A549 (cell line): Measurements from ENCODE around the gene RAB17. TPM values are rescaled to one million over a fixed set of nuclear protein-coding genes. Genes with fewer than 3 reads are reported as not detected.

ENCODE experiments used
- ATAC-seq, 2 experiments: fragments of 200-7000 bp in 1 of 2; fragments of >200 bp in 1 of 2; cut with Nextera tagmentation in 1 of 2; cut with Tn5 transposase in 1 of 2; 3 replicates each; pipeline versions ENCODE4 v1.8.0 to v1.9.1; 2018 to 2020; ENCODE audit warnings: mild to moderate bottlenecking in 1 of 2, moderate library complexity in 1 of 2
- CTCF ChIA-PET: fragments of 300-600 bp; sonication (Branson Sonifier 250); formaldehyde crosslinking; extraction: SDS; loops from one replicate; lab custom pipeline; 2021; ENCODE audit warnings: antibody characterized with exemption, inconsistent platforms; lab: Yijun Ruan, JAX
- POLR2A ChIA-PET: fragments of 350-600 bp; formaldehyde crosslinking; extraction: SDS; loops from one replicate; lab custom pipeline; 2021; ENCODE audit warnings: antibody characterized with exemption, inconsistent platforms; lab: Yijun Ruan, JAX
- DNase-seq, 2 experiments: peaks; one replicate each; pipeline versions ENCODE4 v3.0.0 to v3.0.0-alpha.2; 2011 to 2016; ENCODE audit warnings: low read depth in 1 of 2, low spot score in 1 of 2
- FAIRE-seq: peaks from 2 replicates; lab custom pipeline; 2011; peaks lifted over from hg19 to GRCh38; lab: Jason Lieb, UNC
- H3K27ac ChIP-seq, 2 experiments: fragments of >200 bp; sonication (Bioruptor Twin); formaldehyde crosslinking; 3 replicates each; pipeline ENCODE4 v1.5.1; 2016 to 2017
- H3K4me1 ChIP-seq: fragments of >200 bp; sonication (Bioruptor Twin); formaldehyde crosslinking; 3 replicates; pipeline ENCODE4 v1.6.1; 2016
- H3K4me2 ChIP-seq: fragments of >200 bp; sonication (Bioruptor Twin); formaldehyde crosslinking; 3 replicates; pipeline ENCODE4 v1.6.1; 2016
- H3K4me3 ChIP-seq: fragments of >200 bp; sonication (Bioruptor Twin); formaldehyde crosslinking; 3 replicates; pipeline ENCODE4 v1.5.1; 2016
- H3K9me3 ChIP-seq: fragments of >200 bp; sonication (Bioruptor Twin); formaldehyde crosslinking; 3 replicates; pipeline ENCODE4 v1.6.1; 2016
- ATOH8 ChIP-seq: fragments of 250-450 bp; sonication (Bioruptor Pico); IDR thresholded peaks from 2 replicates; pipeline ENCODE4 v1.5.0; 2020; ENCODE audit warnings: low read depth, mild to moderate bottlenecking, moderate library complexity
- BCL3 ChIP-seq: fragments of >200 bp; sonication (Bioruptor Twin); formaldehyde crosslinking; IDR thresholded peaks from 3 replicates; pipeline ENCODE4 v1.6.1; 2016
- CBX8 ChIP-seq: fragments of 200-600 bp; sonication (generic); IDR thresholded peaks from 2 replicates; pipeline ENCODE4 v1.6.1; 2016
- CEBPB ChIP-seq, 2 experiments: fragments of >200 bp in 1 of 2; sonication (Bioruptor Twin) in 1 of 2; formaldehyde crosslinking in 1 of 2; IDR thresholded peaks; 2 replicates each; pipeline ENCODE4 v1.6.1; 2012 to 2016
- CHD2 ChIP-seq: fragments of 150-350 bp; IDR thresholded peaks from 2 replicates; pipeline ENCODE4 v1.6.1; 2014; ENCODE audit warnings: low read length; ENCODE audit not compliant: partially characterized antibody
- CHD4 ChIP-seq: fragments of 200-600 bp; sonication (generic); IDR thresholded peaks from 2 replicates; pipeline ENCODE4 v1.6.1; 2016; ENCODE audit warnings: antibody characterized with exemption, mild to moderate bottlenecking, borderline replicate concordance
- EHMT2 ChIP-seq: fragments of 200-600 bp; sonication (generic); IDR thresholded peaks from 2 replicates; pipeline ENCODE4 v1.6.1; 2016; ENCODE audit warnings: antibody characterized with exemption, low read depth, mild to moderate bottlenecking, moderate library complexity
- FOSB ChIP-seq: fragments of 250-450 bp; sonication (Bioruptor Pico); IDR thresholded peaks from 2 replicates; pipeline ENCODE4 v1.5.0; 2020; ENCODE audit warnings: mild to moderate bottlenecking, moderate library complexity
- FOXS1 ChIP-seq: fragments of 250-450 bp; sonication (Bioruptor Pico); IDR thresholded peaks from 2 replicates; pipeline ENCODE4 v1.5.0; 2020; ENCODE audit warnings: mild to moderate bottlenecking, moderate library complexity
- GATA3 ChIP-seq: IDR thresholded peaks from 2 replicates; pipeline ENCODE4 v1.6.1; 2012; ENCODE audit warnings: borderline replicate concordance
- HDAC2 ChIP-seq: fragments of 200-600 bp; sonication (generic); IDR thresholded peaks from 2 replicates; pipeline ENCODE4 v1.6.1; 2016
- HOXB5 ChIP-seq: fragments of 250-450 bp; sonication (Bioruptor Pico); IDR thresholded peaks from 2 replicates; pipeline ENCODE4 v1.5.0; 2020; ENCODE audit warnings: mild to moderate bottlenecking, moderate library complexity
- KDM5A ChIP-seq: fragments of 200-600 bp; sonication (generic); IDR thresholded peaks from 2 replicates; pipeline ENCODE4 v1.6.1; 2016; ENCODE audit warnings: antibody characterized with exemption, mild to moderate bottlenecking
- MYC ChIP-seq: IDR thresholded peaks from 2 replicates; pipeline ENCODE4 v1.6.1; 2012; ENCODE audit warnings: mild to moderate bottlenecking, inconsistent platforms, low read length, improper control_type of control experiment, borderline replicate concordance
- NFE2L2 ChIP-seq: fragments of 150-350 bp; conservative IDR thresholded peaks from 2 replicates; pipeline ENCODE4 v1.6.1; 2014; ENCODE audit warnings: low read length
- NR3C1 ChIP-seq: fragments of >200 bp; sonication (Bioruptor Twin); formaldehyde crosslinking; IDR thresholded peaks from 3 replicates; pipeline ENCODE4 v1.6.1; 2017
- PHF8 ChIP-seq: fragments of 200-600 bp; sonication (generic); IDR thresholded peaks from 2 replicates; pipeline ENCODE4 v1.6.1; 2016; ENCODE audit warnings: low read depth, mild to moderate bottlenecking, antibody characterized with exemption, moderate library complexity, borderline replicate concordance
- POLR2A ChIP-seq: IDR thresholded peaks from 2 replicates; pipeline ENCODE4 v1.6.1; 2012; ENCODE audit warnings: mild to moderate bottlenecking, low read length
- RAD21 ChIP-seq, 2 experiments: fragments of >200 bp in 1 of 2; sonication (Bioruptor Twin) in 1 of 2; formaldehyde crosslinking in 1 of 2; IDR thresholded peaks in 1 of 2; conservative IDR thresholded peaks in 1 of 2; 2 replicates in 1 of 2; 3 replicates in 1 of 2; pipeline ENCODE4 v1.6.1; 2012 to 2018; ENCODE audit warnings: inconsistent platforms in 1 of 2
- RCOR1 ChIP-seq: fragments of 150-350 bp; IDR thresholded peaks from 2 replicates; pipeline ENCODE4 v1.6.1; 2014; ENCODE audit warnings: antibody characterized with exemption, low read length, low read depth
- REST ChIP-seq: fragments of 200-600 bp; sonication (generic); IDR thresholded peaks from 2 replicates; pipeline ENCODE4 v1.6.1; 2016; ENCODE audit warnings: antibody characterized with exemption, mild to moderate bottlenecking, moderate library complexity
- RNF2 ChIP-seq: fragments of 200-600 bp; sonication (generic); IDR thresholded peaks from 2 replicates; pipeline ENCODE4 v1.6.1; 2016; ENCODE audit warnings: low read depth, mild to moderate bottlenecking, antibody characterized with exemption, moderate library complexity, borderline replicate concordance
- TFCP2L1 ChIP-seq: fragments of 250-450 bp; sonication (Bioruptor Pico); IDR thresholded peaks from 2 replicates; pipeline ENCODE4 v1.5.0; 2021; ENCODE audit warnings: mild to moderate bottlenecking
- TP53 ChIP-seq: fragments of 250-450 bp; sonication (Bioruptor Pico); IDR thresholded peaks from 2 replicates; pipeline ENCODE4 v1.5.0; 2021; ENCODE audit warnings: mild to moderate bottlenecking, moderate library complexity
- USF2 ChIP-seq: fragments of 450-650 bp; IDR thresholded peaks from 2 replicates; pipeline ENCODE4 v1.6.1; 2014; ENCODE audit warnings: antibody characterized with exemption
- ZC3H11A ChIP-seq: fragments of 450-650 bp; IDR thresholded peaks from 2 replicates; pipeline ENCODE4 v1.6.1; 2014; ENCODE audit warnings: antibody characterized with exemption, mild to moderate bottlenecking
- ZNF302 ChIP-seq: fragments of 250-450 bp; sonication (Bioruptor Pico); IDR thresholded peaks from 2 replicates; pipeline ENCODE4 v1.9.0; 2021; ENCODE audit warnings: inconsistent platforms, mild to moderate bottlenecking, moderate library complexity
- ZSCAN20 ChIP-seq: fragments of 250-450 bp; sonication (Bioruptor Pico); IDR thresholded peaks from 2 replicates; pipeline ENCODE4 v1.8.0; 2022; ENCODE audit warnings: mild to moderate bottlenecking, moderate library complexity
- WGBS: methylation state at CpG from one replicate; pipeline ENCODE4 v1.1.6; 2017; ENCODE audit errors: missing lambda C conversion rate; 5-methylcytosine and 5-hydroxymethylcytosine counted together
- polyA plus RNA-seq, 4 experiments: library from polyadenylated mRNA; depleted of rRNA in 3 of 4; stranded (reverse); fragments of >200 nt; fragmentation: RNase III in 1 of 4; extraction: RNeasy Plus Mini Kit Qiagen cat#74134 plus additional on column Dnase treatment in 1 of 4; gene quantifications; 2 replicates in 3 of 4; 3 replicates in 1 of 4; pipeline ENCODE4 v1.2.3, GENCODE V29; 2011 to 2017
- TF ChIP-seq, protein P1 (sequence below): IDR thresholded peaks from 2 replicates; pipeline ENCODE4 v1.6.1; 2012; ENCODE audit warnings: low read depth, borderline replicate concordance
- TF ChIP-seq, protein P2 (sequence below): fragments of >200 bp; sonication (Bioruptor Twin); formaldehyde crosslinking; IDR thresholded peaks from 2 replicates; pipeline ENCODE4 v1.6.1; 2016

The RAB17 gene
- polyA plus RNA-seq, 2 of the 4 experiments (the other 2 are of a cell fraction), result 0.44 to 2.2 TPM

- TF ChIP-seq FOXS1 (CRISPR knock-in tag) (no peak), EHMT2 (no peak), NFE2L2 (no peak), CBX8 (no peak), BCL3 (no peak), CHD4 (no peak), PHF8 (no peak), POLR2A (no peak), HDAC2 (no peak), ATOH8 (peak; percentile 42; the same call in 1 of the 2 replicates), NR3C1 (no peak), FOSB (no peak), TFCP2L1 (CRISPR knock-in tag) (no peak), HOXB5 (CRISPR knock-in tag) (no peak), USF2 (no peak), ZC3H11A (no peak), GATA3 (no peak), CEBPB (IDR thresholded peaks at IDR 0.05) (no peak), ZNF302 (CRISPR knock-in tag) (no peak)
- TF ChIP-seq, protein P1, sequence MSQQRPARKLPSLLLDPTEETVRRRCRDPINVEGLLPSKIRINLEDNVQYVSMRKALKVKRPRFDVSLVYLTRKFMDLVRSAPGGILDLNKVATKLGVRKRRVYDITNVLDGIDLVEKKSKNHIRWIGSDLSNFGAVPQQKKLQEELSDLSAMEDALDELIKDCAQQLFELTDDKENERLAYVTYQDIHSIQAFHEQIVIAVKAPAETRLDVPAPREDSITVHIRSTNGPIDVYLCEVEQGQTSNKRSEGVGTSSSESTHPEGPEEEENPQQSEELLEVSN, result peak; percentile 18; the same call in 1 of the 2 replicates
- TF ChIP-seq, protein P2, sequence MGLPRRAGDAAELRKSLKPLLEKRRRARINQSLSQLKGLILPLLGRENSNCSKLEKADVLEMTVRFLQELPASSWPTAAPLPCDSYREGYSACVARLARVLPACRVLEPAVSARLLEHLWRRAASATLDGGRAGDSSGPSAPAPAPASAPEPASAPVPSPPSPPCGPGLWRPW, result no peak
Observed at GRCh38 chr2:237572021-237572741, 18.4 kb downstream of the RAB17 start (continued).

DNA sequence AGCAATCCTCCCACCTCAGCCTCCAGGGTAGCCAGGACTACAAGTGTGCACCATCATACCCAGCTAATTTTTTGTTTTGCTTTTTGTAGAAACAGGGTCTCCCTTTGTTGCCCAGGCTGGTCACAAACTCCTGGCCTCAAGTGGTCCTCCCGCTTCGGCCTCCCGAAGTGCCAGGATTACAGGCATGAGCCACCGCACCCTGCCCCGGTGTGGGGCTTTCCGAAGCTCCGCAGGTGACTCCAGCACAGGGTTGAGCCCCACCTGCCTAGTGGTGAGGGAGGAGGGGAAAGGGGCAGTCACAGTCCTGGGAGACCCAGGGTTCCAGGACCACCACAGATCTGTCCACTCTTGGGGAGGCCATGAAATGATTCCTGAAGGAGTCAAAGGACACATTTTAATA lies 19.0 kb downstream of the RAB17 start:
- ChIA-PET POLR2A (interaction anchor here (0.6 to 1.6 kb wide), 5 partner anchors 59 to 486 kb away, joined by 4 to 9 read pairs (median 6); partner anchors contain the start of gene COPS8), CTCF (interaction anchor here (0.6 to 5.5 kb wide), 97 partner anchors 9 to 511 kb away, joined by 3 to 146 read pairs (median 5); partner anchors contain the start of genes COL6A3, COPS8, MLPH and RAB17)
- DNase-seq, result no peak
- ATAC-seq, result no peak; a peak in 1 of 6 replicates
- TF ChIP-seq CBX8, result no peak
- no peak for TF ChIP-seq CHD2
- TF ChIP-seq RNF2, result no peak
- no peak for TF ChIP-seq RCOR1
- TF ChIP-seq KDM5A, result no peak
- no peak for TF ChIP-seq ZSCAN20 (CRISPR knock-in tag)
- no peak for TF ChIP-seq ZC3H11A
- TF ChIP-seq MYC, result no peak
- TF ChIP-seq, protein P2, result no peak
- TF ChIP-seq FOSB, result no peak
- no peak for TF ChIP-seq HOXB5 (CRISPR knock-in tag)
- TF ChIP-seq RAD21 (conservative IDR thresholded peaks at IDR 0.05 in 1 of 2, IDR thresholded peaks at IDR 0.05 in 1 of 2), result no peak
- TF ChIP-seq USF2, result no peak
- no peak for TF ChIP-seq REST
- TF ChIP-seq TP53 (CRISPR knock-in tag), result no peak
- FAIRE-seq, result no peak
- H3K4me1 ChIP-seq, result peaks cover 10% of the 10 kb centered on the region; the same call in 2 of the 3 replicates
- peak overlapping the region; percentile 28 to 71 for H3K27ac ChIP-seq
- H3K4me2 ChIP-seq, result no peak overlapping the region
- WGBS, result 94% methylated on average over 7 of the region's 7 CpGs
- no peak overlapping the region for H3K4me3 ChIP-seq
- H3K9me3 ChIP-seq, result no peaks in the 10 kb centered on the region
